OCI-LY7 (cell line): Measurements from ENCODE around the gene RPA3. TPM values are rescaled to one million over a fixed set of nuclear protein-coding genes. Genes with fewer than 3 reads are reported as not detected.
A peak's percentile ranks its signal among the peaks of the same experiment; 100 is the strongest.

Source experiments
- BruUV-seq: library from RNA; stranded (reverse); fragments of 400-500 nt; replicated peaks from 2 replicates; lab custom pipeline; 2021; lab: Mats Ljungman, UMichigan
- CTCF ChIA-PET: fragments of 300-600 bp; sonication (Branson Sonifier 250); formaldehyde crosslinking; loops from one replicate; lab custom pipeline; 2022; ENCODE audit warnings: antibody characterized with exemption; ENCODE audit not compliant: unreplicated experiment; lab: Charles Lee
- POLR2A ChIA-PET: fragments of 300-600 bp; sonication (Branson Sonifier 250); formaldehyde crosslinking; loops from one replicate; lab custom pipeline; 2022; ENCODE audit warnings: antibody characterized with exemption; lab: Charles Lee
- DNase-seq: peaks from one replicate; pipeline ENCODE4 v3.0.0-alpha.2; 2015; ENCODE audit warnings: low spot score
- H2AFZ ChIP-seq: fragments of 200-600 bp; sonication (generic), shearing (Covaris generic); 2 replicates; pipeline ENCODE4 v1.6.1; 2014; ENCODE audit warnings: mild to moderate bottlenecking, antibody characterized with exemption, low read length, moderate library complexity
- H3K27ac ChIP-seq: fragments of 200-600 bp; sonication (generic); 2 replicates; pipeline ENCODE4 v1.5.1; 2014; ENCODE audit warnings: mixed run types, low read depth, mild to moderate bottlenecking, moderate library complexity, low read length, inconsistent platforms; ENCODE audit not compliant: poor library complexity, severe bottlenecking
- H3K36me3 ChIP-seq: fragments of 200-600 bp; sonication (generic); 2 replicates; pipeline ENCODE4 v1.6.1; 2014; ENCODE audit warnings: mild to moderate bottlenecking, antibody characterized with exemption, low read length, moderate library complexity, mixed read lengths; ENCODE audit not compliant: insufficient read depth
- H3K4me1 ChIP-seq: fragments of 200-600 bp; sonication (generic); 2 replicates; pipeline ENCODE4 v1.5.1; 2014; ENCODE audit warnings: mild to moderate bottlenecking, low read length; ENCODE audit not compliant: insufficient read depth, poor library complexity, severe bottlenecking
- H3K4me2 ChIP-seq: fragments of 200-600 bp; sonication (generic); 2 replicates; pipeline ENCODE4 v1.6.1; 2014; ENCODE audit warnings: mild to moderate bottlenecking, low read length
- H3K4me3 ChIP-seq: fragments of 200-600 bp; sonication (generic); 2 replicates; pipeline ENCODE4 v1.5.1; 2014; ENCODE audit warnings: mild to moderate bottlenecking, low read depth, low read length; ENCODE audit not compliant: poor library complexity, severe bottlenecking
- H3K79me2 ChIP-seq: fragments of 200-600 bp; sonication (generic); 2 replicates; pipeline ENCODE4 v1.6.1; 2016; ENCODE audit warnings: low read depth, mild to moderate bottlenecking, low read length, moderate library complexity, mixed read lengths; ENCODE audit not compliant: insufficient read depth
- H3K9me2 ChIP-seq: fragments of 200-600 bp; sonication (generic); 2 replicates; pipeline ENCODE4 v1.6.1; 2016; ENCODE audit warnings: mild to moderate bottlenecking, low read length, mixed read lengths; ENCODE audit not compliant: insufficient read depth
- H3K9me3 ChIP-seq: fragments of 200-600 bp; sonication (generic); 2 replicates; pipeline ENCODE4 v1.6.1; 2014; ENCODE audit warnings: mild to moderate bottlenecking, mixed run types, low read length, mixed read lengths
- H4K20me1 ChIP-seq: fragments of 200-600 bp; sonication (generic); 2 replicates; pipeline ENCODE4 v1.6.1; 2014; ENCODE audit warnings: mild to moderate bottlenecking, antibody characterized with exemption, low read length, moderate library complexity, mixed read lengths; ENCODE audit not compliant: insufficient read depth
- CTCF ChIP-seq: fragments of 200-600 bp; sonication (generic); conservative IDR thresholded peaks from 2 replicates; pipeline ENCODE4 v1.5.1; 2014; ENCODE audit warnings: mild to moderate bottlenecking, antibody characterized with exemption, low read length, moderate library complexity, mixed read lengths
- EZH2phosphoT487 ChIP-seq: fragments of 200-600 bp; sonication (generic); IDR thresholded peaks from 2 replicates; pipeline ENCODE4 v1.6.1; 2018; ENCODE audit warnings: low read depth, borderline replicate concordance, mild to moderate bottlenecking, mixed run types, antibody characterized with exemption, low read length, moderate library complexity, mixed read lengths
- intact Hi-C: fragments of 100-400 bp; cut with micrococcal nuclease; formaldehyde crosslinking; loops from one replicate; pipeline ENCODE4 v1.10.0; 2022; ENCODE audit not compliant: unreplicated experiment
- total RNA-seq, 2 experiments: library from RNA; depleted of rRNA in 1 of 2; stranded (reverse); fragments of >200 nt in 1 of 2; shearing (Covaris generic) in 1 of 2; gene quantifications; 2 replicates each; pipeline ENCODE4 v1.2.3, GENCODE V29; 2014 to 2022

Gene RPA3
- total RNA-seq, 2 experiments from 2014 or later: 66.3 to 111 TPM

GRCh38 chr7:7682861-7683260, 35.5 kb downstream of the RPA3 start:
- no peak for DNase-seq
- Histone ChIP-seq H3K36me3 (peaks cover 3% of the 10 kb centered on the region), H3K4me3 (no peak overlapping the region), H2AFZ (no peak overlapping the region), H3K79me2 (no peaks in the 10 kb centered on the region), H4K20me1 (no peaks in the 10 kb centered on the region), H3K4me1 (peaks cover 6% of the 10 kb centered on the region), H3K4me2 (no peak overlapping the region), H3K27ac (no peak overlapping the region), H3K9me2 (no peaks in the 10 kb centered on the region), H3K9me3 (no peaks in the 10 kb centered on the region)
- ChIA-PET CTCF (no interaction called here), POLR2A (no interaction called here)
- intact Hi-C loops: no loop called here
- no TSS peak for BruUV-seq
- TF ChIP-seq EZH2phosphoT487: no peak
- no peak for TF ChIP-seq CTCF

- no peak for TF ChIP-seq EZH2phosphoT487
- no peak for TF ChIP-seq CTCF
- Histone ChIP-seq H3K36me3 (peaks cover 5% of the 10 kb centered on the region), H3K9me3 (no peaks in the 10 kb centered on the region), H3K4me2 (peak overlapping the region; percentile 27; the same call in 1 of the 2 replicates), H4K20me1 (no peaks in the 10 kb centered on the region), H3K27ac (no peak overlapping the region), H2AFZ (no peak overlapping the region), H3K79me2 (no peaks in the 10 kb centered on the region), H3K4me3 (no peak overlapping the region), H3K4me1 (peaks cover 6% of the 10 kb centered on the region), H3K9me2 (no peaks in the 10 kb centered on the region)
- no peak for DNase-seq
- CTCF ChIA-PET: interaction anchor here (1.0 to 1.8 kb wide), 6 partner anchors 15 to 508 kb away, joined by 3 to 7 read pairs (median 5); no protein-coding TSS in a partner anchor
- intact Hi-C loops: loop anchor here (1.0 kb wide), 5 partner anchors 79 to 535 kb away; no protein-coding TSS in a partner anchor
- BruUV-seq: no TSS peak
- POLR2A ChIA-PET: interaction anchor here (0.6 to 2.3 kb wide), 17 partner anchors 8 to 535 kb away, joined by 3 to 9 read pairs (median 5); partner anchors contain the start of gene GLCCI1
Observed at GRCh38 chr7:7681936-7682329, 36.5 kb downstream of the RPA3 start.
